Activated B cell treated with CpG ODN at 0.5 μM for 24 hours (primary cell): ENCODE measurements around the gene TPP1. TPM values are rescaled to one million over a fixed set of nuclear protein-coding genes. Genes with fewer than 3 reads are reported as not detected.
A peak's percentile ranks its signal among the peaks of the same experiment; 100 is the strongest.

Experiments
- ATAC-seq: fragments of 200-7000 bp; cut with Tn5 transposase; one replicate; pipeline ENCODE4 v1.10.0; 2021; ENCODE audit warnings: low read depth, mild to moderate bottlenecking, moderate library complexity
- CTCF ChIA-PET: fragments of 350-600 bp; sonication (Branson Sonifier 250); formaldehyde crosslinking; loops from one replicate; lab custom pipeline; 2021; ENCODE audit warnings: antibody characterized with exemption; lab: Charles Lee
- POLR2A ChIA-PET: fragments of 350-600 bp; sonication (Branson Sonifier 250); formaldehyde crosslinking; loops from one replicate; lab custom pipeline; 2021; ENCODE audit warnings: antibody characterized with exemption; lab: Charles Lee
- DNase-seq: peaks from one replicate; pipeline ENCODE4 v3.0.0; 2022
- H3K27ac Mint-ChIP-seq: one replicate; pipeline ENCODE4 v1.8.0; 2020; ENCODE audit warnings: mixed read lengths
- H3K27me3 Mint-ChIP-seq: one replicate; pipeline ENCODE4 v1.8.0; 2021; ENCODE audit warnings: mixed read lengths
- H3K36me3 Mint-ChIP-seq: one replicate; pipeline ENCODE4 v1.8.0; 2021; ENCODE audit warnings: low read depth, mixed read lengths
- H3K4me1 Mint-ChIP-seq: one replicate; pipeline ENCODE4 v1.8.0; 2021; ENCODE audit warnings: mixed read lengths
- H3K4me3 Mint-ChIP-seq: one replicate; pipeline ENCODE4 v1.8.0; 2020; ENCODE audit warnings: mild to moderate bottlenecking, mixed read lengths
- H3K9me3 Mint-ChIP-seq: one replicate; pipeline ENCODE4 v1.8.0; 2020; ENCODE audit warnings: mixed read lengths
- intact Hi-C: fragments of 100-400 bp; cut with micrococcal nuclease; formaldehyde crosslinking; loops from one replicate; pipeline ENCODE4 v1.15.1; 2024
- total RNA-seq: library from RNA; stranded (reverse); gene quantifications from 2 replicates; pipeline ENCODE4 v1.2.3, GENCODE V29; 2022
- TF ChIP-seq, protein P1 (sequence below): fragments of 200-600 bp; IDR thresholded peaks from one replicate; pipeline ENCODE4 v1.8.0; 2022; ENCODE audit warnings: antibody characterized with exemption, mild to moderate bottlenecking

TPP1 gene
- total RNA-seq, 1 donor from 2014 or later = 123 TPM

DNA sequence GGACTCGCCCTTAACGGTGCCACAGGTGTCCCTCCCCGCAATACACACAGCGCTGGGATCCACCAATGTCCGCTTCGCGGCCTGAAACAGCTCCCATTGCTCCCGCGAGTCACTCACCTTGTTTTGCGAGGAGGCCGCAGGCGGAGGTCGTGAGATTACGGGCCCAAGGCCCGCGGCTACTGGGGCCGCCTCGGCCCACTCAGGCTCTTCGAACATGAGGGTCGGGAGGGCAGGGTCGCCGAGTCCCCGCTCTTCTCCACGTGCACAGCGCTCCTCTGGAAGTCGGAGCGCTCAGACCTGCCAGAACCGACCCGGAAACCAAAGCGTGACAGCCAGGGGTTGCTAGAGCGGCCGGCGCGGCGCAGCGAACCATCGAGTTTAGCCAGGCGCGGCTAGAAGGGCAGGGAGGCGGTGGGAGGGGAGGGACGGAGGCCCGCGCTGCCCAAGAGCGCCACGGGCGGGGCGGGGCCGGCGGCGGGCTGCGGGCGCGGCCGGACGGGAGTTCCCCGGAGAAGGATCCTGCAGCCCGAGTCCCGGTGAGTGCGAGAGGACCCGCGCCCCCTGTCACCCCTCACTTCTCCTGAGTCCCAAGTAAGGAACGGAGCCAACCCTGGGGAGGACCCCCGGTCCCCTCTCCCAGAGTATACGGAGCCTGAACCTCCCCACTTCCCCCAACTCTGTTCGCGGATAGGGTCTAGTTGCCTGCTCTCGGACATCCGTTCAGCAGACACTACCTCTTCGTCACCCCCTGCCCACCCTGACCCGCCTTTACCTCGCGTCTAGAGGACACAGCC lies 15.7 kb downstream of the TPP1 start, which contains the start of the genes ILK and RRP8:
TSS of gene ILK (plus strand) at position 488 of the 794 bp plus-strand sequence. CDS start 498 bp downstream, outside the sequence.
TSS of gene RRP8 (minus strand) at position 330 of the 794 bp plus-strand sequence. CDS start at position 216, 114 bp downstream.
- no peaks in the 10 kb centered on the region for H3K27me3 Mint-ChIP-seq
- no peaks in the 10 kb centered on the region for H3K9me3 Mint-ChIP-seq
- TF ChIP-seq, protein P1, sequence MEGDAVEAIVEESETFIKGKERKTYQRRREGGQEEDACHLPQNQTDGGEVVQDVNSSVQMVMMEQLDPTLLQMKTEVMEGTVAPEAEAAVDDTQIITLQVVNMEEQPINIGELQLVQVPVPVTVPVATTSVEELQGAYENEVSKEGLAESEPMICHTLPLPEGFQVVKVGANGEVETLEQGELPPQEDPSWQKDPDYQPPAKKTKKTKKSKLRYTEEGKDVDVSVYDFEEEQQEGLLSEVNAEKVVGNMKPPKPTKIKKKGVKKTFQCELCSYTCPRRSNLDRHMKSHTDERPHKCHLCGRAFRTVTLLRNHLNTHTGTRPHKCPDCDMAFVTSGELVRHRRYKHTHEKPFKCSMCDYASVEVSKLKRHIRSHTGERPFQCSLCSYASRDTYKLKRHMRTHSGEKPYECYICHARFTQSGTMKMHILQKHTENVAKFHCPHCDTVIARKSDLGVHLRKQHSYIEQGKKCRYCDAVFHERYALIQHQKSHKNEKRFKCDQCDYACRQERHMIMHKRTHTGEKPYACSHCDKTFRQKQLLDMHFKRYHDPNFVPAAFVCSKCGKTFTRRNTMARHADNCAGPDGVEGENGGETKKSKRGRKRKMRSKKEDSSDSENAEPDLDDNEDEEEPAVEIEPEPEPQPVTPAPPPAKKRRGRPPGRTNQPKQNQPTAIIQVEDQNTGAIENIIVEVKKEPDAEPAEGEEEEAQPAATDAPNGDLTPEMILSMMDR = no peak
- intact Hi-C loops = loop anchor here (1.0 to 5.0 kb wide), 10 partner anchors 9 to 369 kb away; partner anchors contain the start of genes ARFIP2, FHIP1B, MRPL17 and SMPD1
- no peak within 1 kb of the TSS for H3K27ac Mint-ChIP-seq
- peak; percentile 88 for ATAC-seq
- H3K36me3 Mint-ChIP-seq = peaks cover 44% of the 10 kb centered on the region
- H3K4me3 Mint-ChIP-seq = no peak within 1 kb of the TSS
- POLR2A ChIA-PET = interaction anchor here (0.6 to 3.7 kb wide), 16 partner anchors 9 to 213 kb away, joined by 3 to 69 read pairs (median 5); partner anchors contain the start of genes ARFIP2, MRPL17, SMPD1 and TAF10
- DNase-seq = peak; percentile 78
- peaks cover 10% of the 10 kb centered on the region for H3K4me1 Mint-ChIP-seq
- CTCF ChIA-PET = interaction anchor here (0.6 to 2.7 kb wide), 8 partner anchors 15 to 154 kb away, joined by 3 to 21 read pairs (median 5); partner anchors contain the start of genes MRPL17 and TPP1

DNA sequence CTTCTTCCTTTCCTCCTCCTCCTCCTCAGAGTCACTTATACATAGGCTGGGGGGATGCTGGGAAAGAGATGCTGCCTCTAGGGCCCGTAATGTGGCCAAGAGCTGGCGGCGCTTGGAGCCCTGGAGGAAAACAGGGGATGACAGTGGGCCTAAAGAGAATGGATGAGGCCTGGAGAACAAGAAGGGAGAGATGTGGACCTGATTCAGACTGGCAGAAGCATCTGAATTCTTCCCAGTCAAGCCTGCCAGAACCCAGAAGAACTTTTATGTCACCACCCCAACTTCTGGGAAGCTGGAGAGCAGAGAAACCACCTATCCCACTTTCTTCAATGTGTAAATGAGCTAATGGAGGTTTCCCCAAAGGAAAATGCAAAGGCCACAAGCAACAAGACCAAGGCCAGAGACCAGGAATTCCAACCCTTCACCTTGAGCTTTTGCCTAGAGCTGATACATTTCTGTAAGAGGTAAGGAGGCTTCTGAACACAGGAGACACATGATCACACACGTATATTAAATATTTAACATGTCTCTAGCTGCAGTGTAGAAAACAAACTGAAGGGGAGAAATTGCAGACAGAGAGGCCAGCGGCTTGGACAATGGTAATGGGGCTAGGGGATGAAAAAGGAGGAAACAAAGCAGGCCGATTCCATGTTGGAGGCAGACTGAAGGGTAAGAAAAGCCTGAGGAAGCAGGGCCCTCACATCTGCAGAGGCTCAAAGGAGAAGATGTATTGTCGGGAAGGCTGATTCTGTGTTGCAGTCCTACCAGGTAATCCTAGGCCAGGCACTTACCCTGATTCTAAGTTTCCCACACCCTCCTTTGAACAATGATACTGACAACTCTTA lies 16.9 kb downstream of the TPP1 start:
- Mint-ChIP-seq H3K27ac (peak overlapping the region; percentile 54), H3K9me3 (no peaks in the 10 kb centered on the region), H3K36me3 (peaks cover 42% of the 10 kb centered on the region), H3K4me1 (peaks cover 10% of the 10 kb centered on the region), H3K27me3 (no peaks in the 10 kb centered on the region), H3K4me3 (no peak overlapping the region)
- intact Hi-C loops = loop anchor here (5.0 kb wide), 3 partner anchors 70 to 210 kb away; partner anchors contain the start of gene SMPD1
- DNase-seq (no peak), ATAC-seq (no peak)
- TF ChIP-seq, protein P1 = no peak
- ChIA-PET POLR2A (interaction anchor here (0.6 to 3.7 kb wide), 9 partner anchors 10 to 212 kb away, joined by 3 to 69 read pairs (median 5); partner anchors contain the start of genes MRPL17, SMPD1, TAF10 and TPP1), CTCF (interaction anchor here (1.0 to 1.3 kb wide), 2 partner anchors 81 to 155 kb away, joined by 3 read pairs; partner anchors contain the start of gene MRPL17)

- Mint-ChIP-seq H3K4me3 (no peak overlapping the region), H3K4me1 (peaks cover 12% of the 10 kb centered on the region), H3K27me3 (no peaks in the 10 kb centered on the region), H3K27ac (no peak overlapping the region), H3K9me3 (no peaks in the 10 kb centered on the region), H3K36me3 (peaks cover 53% of the 10 kb centered on the region)
- ChIA-PET CTCF (no interaction called here), POLR2A (no interaction called here)
- no peak for DNase-seq
- TF ChIP-seq, protein P1 = no peak
- no peak for ATAC-seq
- intact Hi-C loops = loop anchor here (5.0 kb wide), 3 partner anchors 69 to 209 kb away; partner anchors contain the start of gene SMPD1
Observed at GRCh38 chr11:6601041-6601461, 18.2 kb downstream of the TPP1 start.

DNA sequence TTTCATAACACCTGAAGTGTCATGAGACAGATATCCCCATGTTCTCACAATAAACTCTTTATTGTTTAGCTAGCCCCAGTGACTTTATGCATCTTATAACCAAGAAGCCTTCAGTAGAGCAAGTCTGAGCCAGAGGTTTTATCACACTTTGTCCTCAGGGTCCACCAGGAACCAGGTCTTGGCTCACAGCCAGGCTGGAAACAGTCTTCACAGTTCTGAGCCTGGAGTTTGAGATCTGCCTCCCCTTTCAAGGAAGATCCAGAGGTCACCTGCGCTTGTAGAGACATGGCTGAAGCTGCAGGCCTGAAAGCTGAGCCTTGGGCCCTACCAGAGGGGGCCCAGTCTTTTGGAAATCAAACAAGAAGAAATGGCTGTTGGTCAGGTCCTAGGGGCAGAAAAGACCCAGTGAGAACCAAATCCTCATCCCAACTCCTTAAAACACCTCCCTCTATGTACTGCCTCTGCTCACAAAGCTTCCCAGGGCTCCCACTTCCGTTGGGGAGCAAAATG lies 19.3 kb downstream of the TPP1 start:
- DNase-seq (no peak), ATAC-seq (no peak)
- TF ChIP-seq, protein P1 = no peak
- Mint-ChIP-seq H3K4me3 (no peak overlapping the region), H3K4me1 (peaks cover 12% of the 10 kb centered on the region), H3K36me3 (peaks cover 63% of the 10 kb centered on the region), H3K27ac (no peak overlapping the region), H3K27me3 (no peaks in the 10 kb centered on the region), H3K9me3 (no peaks in the 10 kb centered on the region)
- POLR2A ChIA-PET = no interaction called here
- intact Hi-C loops = loop anchor here (5.0 kb wide), 3 partner anchors 68 to 208 kb away; partner anchors contain the start of gene SMPD1
- CTCF ChIA-PET = no interaction called here
